ENCODE results near the gene BEND3.
"Not testable (repeated sequence)": the region's sequence is repeated elsewhere in the genome, so short reads cannot be mapped to it uniquely, and the experiment has no call there.

The BEND3 gene

DNA sequence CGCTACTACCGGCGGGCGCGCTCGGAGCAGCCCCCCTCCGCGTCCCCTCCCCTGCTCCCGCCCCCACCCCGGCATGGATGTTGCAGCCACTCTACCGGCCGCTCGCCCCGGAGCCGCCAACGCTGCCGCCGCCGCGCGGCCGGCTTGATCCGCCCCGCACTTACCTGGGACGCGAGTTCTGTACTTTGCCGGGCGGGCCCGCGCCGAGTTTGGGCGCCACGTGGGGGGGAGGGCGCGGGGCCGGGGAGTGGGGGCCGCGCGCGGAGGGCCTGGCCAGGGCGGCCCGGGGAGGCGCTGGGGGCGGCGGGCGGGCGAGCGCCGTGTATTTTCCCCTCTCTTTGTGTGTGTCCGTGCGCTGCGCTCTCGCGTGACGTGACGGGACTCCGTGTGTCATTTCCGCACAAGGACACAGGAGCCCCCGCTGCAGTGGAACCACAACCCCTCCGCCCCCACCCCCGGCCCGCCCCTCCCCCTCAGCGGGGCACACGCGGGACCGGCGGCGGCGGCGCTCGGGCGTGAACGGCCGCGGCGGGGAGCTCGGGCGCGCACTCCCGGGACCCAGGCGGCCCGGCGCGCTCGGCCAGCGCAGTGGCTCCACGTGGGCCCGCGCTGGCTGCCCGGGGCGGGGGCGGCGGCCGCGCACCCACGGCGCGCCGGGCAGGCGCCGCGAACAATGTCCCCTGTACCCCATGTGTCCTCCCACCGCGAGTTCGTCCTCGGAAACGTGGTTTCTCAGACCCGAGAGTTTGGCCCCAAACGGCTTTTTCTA, at the start of gene BEND3:
TSS of gene BEND3 (minus strand) at position 590 of the 769 bp plus-strand sequence. CDS start 16,230 bp downstream, outside the sequence.
- DNase-seq (ENCODE audit: low read depth in 2 of 2), result no peak

DNA sequence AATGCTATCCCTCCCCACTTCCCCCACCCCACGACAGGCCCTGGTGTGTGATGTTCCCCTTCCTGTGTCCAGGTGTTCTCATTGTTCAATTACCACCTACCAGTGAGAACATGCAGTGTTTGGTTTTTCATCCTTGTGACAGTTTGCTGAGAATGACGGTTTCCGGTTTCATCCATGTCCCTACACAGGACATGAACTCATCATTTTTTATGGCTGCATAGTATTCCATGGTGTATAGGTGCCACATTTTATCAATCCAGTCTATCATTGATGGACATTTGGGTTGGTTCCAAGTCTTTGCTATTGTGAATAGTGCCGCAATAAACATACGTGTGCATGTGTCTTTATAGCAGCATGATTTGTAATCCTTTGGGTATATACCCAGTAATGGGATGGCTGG, 49.0 kb upstream of the BEND3 start:
- not testable (repeated sequence) for DNase-seq (ENCODE audit: low read depth in 2 of 2)

DNA sequence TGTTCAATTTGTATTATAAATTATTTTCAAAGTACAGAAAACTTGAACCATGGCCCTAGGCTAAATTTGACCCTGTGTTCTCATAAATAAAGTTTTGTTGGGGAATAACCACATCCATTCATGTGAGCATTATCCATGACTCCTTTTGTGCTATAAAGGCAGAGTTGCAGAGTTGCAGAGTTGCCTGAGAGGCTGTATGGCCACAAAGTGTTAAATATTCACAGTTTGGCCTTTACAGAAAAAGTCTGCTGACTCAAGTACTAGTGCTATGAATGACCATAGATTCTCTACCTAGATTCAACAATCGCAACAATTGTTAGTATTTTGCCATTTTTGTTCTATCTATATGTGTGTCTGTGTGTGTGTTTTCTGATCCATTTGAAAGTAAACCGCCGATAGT, 46.2 kb upstream of the BEND3 start:
- DNase-seq (ENCODE audit: low read depth in 2 of 2), result no peak

DNA sequence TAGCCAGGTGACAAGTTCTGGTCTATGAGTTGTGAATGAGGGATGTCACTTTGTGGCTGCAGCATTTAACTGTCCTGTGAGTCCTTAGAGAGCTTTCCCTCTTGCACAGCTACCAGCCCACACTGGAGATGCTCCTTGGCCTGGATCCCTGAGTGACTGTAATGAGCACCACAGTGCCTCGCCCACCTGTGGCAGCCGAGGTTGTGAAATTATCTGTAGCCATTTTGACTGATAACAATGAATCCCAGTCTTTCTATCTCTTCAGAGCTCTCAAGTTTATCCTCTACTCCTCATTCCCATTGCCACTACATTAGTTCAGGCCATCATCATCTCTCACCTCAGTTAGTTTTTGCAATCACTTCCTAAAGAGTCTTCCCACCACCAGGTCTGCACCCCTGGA, 41.3 kb upstream of the BEND3 start:
- DNase-seq (ENCODE audit: low read depth in 2 of 2), result no peak

DNA sequence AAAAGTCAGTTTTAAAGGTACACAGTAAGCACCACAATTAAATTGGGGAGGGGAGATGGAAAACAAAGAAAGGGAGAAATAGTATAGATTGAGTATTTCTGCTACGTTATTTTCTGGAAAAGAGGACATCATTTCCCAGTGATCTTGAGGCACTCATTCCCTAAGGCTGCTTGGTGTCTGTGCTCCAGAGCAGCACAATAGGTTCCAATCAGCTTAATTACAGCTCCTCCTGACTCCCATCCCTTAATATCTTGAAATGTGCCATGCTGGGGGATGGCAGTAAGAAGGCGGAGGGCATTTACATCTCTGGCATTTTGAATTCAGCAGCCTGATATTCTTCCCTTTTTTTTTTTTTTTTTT, 39.5 kb upstream of the BEND3 start:
- DNase-seq (ENCODE audit: low read depth in 2 of 2), result no peak

DNA sequence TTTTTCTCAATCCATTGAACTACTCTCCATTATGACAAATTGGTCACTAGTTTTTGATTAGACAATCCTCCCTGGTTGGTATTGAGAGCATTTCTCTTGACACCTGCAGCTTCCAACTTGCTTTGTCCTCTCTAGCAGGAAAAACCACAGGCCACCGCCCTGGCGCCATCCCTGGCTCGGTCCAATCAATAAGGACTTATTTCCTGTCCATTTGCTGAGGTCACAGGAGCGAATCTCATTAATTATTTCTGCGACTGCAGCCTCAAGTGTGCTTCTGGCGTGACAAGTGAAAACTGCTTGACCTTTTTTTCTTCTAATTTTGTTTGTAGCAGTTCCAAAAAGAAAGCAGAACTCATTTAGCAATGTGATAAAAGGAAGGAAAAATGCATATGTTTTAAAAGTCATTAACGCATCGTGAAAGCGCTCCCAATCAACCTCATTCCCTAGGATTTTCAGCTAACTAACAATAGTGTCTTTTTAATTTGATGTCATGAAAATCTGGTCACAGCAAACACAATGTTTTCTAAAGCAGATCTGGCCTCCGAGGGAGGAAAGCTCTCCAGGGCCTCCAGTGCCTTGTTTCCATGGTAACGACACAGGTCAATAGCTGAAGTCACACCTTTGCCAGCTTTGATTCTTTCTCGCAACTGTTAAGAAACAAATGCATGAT, 39.0 kb upstream of the BEND3 start:
- no peak for DNase-seq (ENCODE audit: low read depth in 2 of 2)

DNA sequence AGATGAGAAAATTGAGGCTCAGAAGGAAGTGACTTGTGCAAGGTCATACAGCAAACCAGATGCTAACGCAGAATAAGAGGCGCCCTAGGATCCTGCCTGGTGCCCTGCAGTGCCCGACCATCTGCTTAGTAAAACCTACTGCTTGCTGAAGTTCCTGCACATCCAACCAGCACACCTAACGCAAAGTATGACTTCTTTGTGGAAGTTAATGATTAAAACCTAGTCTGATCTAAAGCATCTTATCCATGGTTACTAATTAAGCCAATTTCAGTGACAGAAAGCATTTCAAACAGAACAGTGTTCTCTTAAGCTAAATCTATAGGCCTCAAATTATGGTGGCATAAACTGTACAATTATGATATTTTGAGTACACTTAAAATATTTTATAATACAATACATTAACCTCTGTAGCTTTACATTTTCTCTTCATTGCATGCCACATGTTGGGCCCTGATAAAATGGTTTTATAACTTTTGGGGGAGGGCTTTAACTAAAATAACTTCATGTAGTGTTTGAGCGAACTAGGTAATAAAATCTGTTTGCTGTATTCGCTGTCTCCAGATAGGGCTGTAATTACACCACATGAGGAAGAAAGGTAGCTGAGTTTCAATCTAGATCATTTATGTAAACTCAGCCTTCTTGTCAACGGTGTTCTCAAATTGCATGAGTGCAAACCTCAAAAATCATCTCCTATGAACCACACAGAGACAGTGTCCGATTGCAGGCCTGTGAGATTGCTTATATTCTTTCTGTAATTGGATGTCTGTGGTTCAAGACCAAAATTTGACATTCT, 37.5 kb upstream of the BEND3 start:
- no peak for DNase-seq (ENCODE audit: low read depth in 2 of 2)

DNA sequence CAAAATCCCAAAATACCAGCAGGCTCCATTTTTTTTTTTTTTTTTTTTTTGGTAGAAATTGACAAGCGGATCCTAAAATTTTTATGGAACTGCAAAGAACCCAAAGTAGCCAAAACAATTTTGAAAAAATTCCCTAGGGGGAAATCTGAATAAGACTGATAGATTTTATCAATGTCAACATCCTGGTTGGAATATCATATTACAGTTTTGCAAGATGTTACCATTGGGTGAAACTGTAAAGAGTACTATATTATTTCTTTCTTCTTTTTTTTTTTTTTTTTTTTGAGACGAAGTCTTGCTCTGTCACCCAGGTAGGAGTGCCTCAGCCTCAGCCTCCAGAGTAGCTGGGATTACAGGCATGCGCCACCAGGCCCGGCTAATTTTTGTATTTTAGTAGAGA, 29.4 kb upstream of the BEND3 start:
- DNase-seq (ENCODE audit: low read depth in 2 of 2), result no peak

DNA sequence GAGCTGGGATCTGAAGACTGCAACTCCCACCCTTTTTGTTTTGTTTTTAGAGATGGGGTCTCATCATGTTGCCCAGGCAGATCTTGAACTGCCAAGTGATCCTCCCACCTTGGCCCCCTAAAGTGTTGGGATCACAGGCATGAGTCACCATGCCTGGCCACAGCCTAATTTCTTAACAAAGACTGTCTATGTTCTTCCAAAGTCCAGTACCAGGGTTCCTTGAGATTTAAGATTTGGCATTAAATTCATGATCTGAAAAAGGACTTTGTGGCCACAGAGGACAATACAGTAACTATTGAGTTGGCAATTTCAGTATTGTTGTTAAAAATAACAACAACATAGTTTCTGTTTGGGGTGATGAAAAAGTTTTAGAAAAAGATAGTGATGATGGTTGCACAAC, 28.7 kb upstream of the BEND3 start:
- DNase-seq (ENCODE audit: low read depth in 2 of 2), result no peak

DNA sequence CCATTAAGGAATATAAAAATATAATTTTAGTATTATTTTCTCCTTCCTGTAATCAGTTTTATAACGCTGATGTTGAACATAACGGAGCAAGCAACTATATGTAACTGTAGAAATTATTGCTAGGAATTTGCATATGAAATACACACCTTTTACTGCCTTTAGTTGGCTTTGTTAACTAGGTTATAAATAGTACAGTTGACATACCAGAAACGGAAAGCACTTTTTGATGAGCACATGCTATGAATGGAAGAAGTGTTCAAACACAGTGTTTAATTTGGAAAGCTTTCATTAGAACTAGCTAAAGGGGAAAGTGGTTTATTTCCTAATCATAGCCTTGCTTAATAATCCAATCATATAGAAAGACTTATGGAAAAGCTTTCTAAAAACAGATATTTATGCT, 25.3 kb upstream of the BEND3 start:
- DNase-seq (ENCODE audit: low read depth in 2 of 2), result no peak

DNA sequence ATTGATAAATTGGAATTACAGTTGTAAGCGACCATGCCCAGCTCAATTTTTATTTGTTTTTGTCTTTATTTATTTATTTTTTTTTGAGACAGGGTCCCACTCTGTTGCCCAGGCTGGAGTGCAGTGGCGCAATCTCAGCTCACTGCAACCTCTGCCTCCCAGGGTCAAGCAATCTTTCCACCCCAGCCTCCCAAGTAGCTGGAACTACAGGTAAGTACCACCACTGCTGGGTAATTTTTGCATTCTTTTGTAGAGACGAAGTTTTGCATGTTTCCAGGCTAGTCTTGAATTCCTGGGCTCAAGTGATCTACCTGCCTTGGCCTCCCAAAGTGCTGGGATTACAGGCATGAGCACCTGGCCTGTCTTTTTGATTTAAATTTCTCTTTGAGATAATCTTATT, 21.0 kb upstream of the BEND3 start:
- not testable (repeated sequence) for DNase-seq (ENCODE audit: low read depth in 2 of 2)

DNA sequence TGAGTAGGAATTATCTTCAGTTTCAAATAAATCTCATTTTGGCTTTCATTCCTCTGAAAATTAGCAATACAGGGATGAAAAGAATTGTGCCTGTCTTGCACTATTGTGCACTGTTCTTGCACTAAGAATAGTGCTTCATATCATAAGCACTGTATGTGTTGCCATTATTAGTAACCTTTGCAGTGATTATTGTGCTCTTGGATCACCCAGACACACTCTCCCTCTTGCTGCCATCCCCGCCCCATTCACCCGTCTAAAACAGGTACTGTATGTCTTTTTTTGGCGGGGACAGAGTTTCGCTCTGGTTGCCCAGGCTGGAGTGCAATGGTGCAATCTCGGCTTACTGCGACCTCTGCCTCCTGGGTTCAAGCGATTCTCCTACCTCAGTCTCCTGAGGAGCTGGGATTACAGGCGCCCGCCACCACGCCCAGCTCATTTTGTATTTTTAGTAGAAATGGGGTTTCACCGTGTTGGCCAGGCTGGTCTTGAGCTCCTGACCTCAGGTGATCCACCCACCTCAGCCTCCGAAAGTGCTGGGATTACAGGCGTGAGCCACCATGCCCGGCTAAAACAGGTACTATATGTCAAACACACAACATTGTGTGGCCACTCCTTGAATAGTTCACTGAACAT, 19.8 kb upstream of the BEND3 start:
- not testable (repeated sequence) for DNase-seq (ENCODE audit: low read depth in 2 of 2)

DNA sequence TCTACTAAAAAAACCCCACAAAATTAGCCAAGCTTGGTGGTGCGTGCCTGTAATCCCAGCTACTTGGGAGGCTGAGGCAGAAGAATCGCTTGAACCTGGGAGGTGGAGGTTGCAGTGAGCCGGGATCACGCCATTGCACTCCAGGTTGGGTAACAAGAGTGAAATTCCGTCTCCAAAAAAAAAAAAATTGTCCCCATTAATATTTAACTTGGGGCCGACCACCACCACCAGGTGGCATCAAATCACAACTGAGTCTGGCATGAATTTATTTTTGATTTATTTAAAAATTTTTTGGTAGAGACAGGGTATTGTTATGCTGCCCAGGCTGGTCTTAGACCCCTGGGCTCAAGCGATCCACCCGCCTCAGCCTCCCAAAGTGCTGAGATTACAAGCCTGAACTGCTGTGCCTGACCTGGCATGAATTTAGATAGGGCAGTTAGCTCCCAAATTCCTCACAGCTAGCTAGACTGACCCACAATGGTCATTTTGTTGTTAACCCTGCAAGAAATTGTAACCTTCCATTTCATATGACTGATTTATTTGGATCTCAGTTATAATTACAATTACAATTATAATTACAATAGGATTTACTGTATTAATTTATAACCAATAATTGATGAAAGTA, 17.1 kb upstream of the BEND3 start:
- DNase-seq (ENCODE audit: low read depth in 2 of 2), result no peak

DNA sequence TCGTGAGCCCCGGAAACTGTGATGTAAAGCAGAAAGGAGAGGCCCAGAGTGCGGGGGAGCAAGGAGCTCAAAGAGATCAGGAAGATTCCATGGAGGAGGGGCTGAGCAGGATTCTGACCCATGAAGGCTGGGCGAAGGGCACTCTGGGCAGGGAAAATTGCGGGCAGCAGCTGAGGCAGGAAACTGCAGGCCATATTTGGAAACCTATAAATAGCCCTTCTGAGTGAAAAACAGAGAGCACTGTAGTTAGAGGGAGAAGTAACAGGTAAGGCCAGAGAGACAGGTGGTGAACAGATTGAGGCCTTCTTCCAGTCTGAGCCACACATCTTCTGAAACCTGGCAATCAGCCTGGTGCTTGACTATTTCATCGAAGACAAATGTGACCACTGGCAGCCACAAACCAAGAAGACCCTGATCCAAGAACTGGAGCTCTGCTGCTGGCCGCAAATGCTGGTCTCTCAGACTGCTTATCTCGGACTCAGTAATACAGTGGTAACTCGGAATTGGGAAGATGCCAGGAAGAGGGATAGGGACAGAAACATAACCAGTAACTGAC, 14.1 kb upstream of the BEND3 start:
- no peak for DNase-seq (ENCODE audit: low read depth in 2 of 2)

DNA sequence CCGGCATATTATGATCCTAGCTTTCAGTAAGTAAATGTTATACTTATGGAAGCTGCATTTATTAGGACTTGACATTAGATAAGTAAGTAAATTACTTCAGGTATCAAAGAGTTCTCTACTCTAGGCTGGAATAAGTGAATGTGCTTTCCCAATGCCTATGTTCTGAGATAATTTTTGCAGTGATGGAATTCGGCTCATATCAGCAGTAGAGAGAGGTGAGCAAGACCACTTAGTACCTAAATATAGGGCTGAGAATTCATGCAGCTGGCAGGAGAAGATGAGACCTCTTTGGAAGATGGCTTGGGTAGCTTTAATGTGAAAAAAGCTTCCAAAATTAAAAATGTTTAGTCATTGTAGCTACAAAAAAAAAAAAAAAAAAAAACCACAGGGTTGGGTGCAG, 13.3 kb upstream of the BEND3 start:
- DNase-seq (ENCODE audit: low read depth in 2 of 2), result no peak

DNA sequence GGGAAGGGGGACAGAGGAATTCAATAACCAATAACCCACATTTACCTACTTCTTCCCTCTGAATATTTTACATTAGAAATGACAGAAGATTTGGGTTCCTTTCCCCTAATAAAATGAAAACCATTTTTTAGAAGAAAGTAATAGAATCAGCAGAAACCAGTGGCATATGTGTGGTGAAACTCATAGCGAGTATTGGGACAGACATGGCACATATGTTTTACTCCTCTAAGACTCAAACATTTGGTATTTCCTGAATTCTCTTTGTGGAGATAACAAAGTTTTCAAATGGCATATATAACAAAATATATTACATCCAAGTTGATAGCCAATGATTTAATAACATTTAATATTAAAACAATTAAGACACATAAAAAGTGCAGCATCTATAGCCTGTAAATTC, 12.9 kb upstream of the BEND3 start:
- DNase-seq (ENCODE audit: low read depth in 2 of 2), result no peak

DNA sequence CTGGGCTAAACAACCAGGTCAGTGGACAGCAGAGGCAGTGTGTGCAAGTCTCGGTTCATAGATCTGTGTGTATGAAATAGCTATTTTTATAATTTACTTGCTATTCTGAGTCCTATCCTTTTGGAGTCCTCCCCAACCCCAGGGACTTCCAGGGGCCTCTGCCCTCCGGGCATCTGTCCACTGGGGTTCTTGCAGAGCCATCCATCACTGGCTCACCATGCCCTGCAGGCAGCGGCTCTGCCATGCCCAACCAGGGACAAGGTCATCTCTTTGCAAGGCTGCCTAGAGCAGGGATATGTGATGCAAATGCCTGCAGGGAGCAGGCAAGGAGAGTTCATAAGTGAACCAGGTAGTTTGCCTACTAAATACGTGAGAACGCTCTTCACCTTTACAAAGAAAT, 10.5 kb upstream of the BEND3 start:
- DNase-seq (ENCODE audit: low read depth in 2 of 2), result no peak

DNA sequence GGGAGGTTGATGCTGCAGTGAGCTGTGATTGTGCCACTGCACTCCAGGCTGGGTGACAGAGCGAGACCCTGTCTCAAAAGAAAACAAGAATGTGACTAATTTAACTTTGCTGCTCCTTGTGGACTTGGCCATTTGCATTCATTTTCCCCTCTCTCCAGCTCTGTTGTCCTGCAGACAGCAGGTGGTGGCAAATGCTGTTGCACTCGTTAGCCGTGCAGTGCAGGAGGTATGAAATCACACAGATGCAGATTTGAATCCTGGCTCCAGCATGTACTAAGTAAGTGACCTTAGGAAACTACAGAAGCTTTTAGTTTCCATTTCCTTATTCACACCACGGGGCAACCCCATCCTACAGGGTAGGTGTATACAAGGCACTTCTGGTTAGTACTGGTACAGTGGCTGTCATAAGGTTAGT, 9.6 kb upstream of the BEND3 start:
- DNase-seq (ENCODE audit: low read depth in 2 of 2), result no peak

DNA sequence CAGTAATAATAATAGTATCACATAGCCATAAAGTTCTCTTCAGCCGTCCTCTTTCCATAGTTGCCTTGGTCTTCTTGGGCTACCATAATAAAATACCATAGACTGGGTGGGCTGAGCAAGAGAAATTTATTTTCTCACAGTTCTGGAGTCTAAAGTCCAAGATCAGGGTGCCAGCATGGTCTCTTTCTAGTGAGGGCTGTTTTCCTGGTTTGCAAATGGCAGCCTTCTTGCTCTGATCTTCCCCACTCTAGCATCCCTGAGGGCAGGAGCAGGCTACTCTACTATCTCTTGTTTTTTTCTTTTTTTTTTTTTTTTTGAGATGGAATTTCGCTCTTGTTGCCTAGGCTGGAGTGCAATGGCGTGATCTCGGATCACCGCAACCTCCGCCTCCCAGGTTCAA, 8.2 kb upstream of the BEND3 start:
- DNase-seq (ENCODE audit: low read depth in 2 of 2), result no peak

DNA sequence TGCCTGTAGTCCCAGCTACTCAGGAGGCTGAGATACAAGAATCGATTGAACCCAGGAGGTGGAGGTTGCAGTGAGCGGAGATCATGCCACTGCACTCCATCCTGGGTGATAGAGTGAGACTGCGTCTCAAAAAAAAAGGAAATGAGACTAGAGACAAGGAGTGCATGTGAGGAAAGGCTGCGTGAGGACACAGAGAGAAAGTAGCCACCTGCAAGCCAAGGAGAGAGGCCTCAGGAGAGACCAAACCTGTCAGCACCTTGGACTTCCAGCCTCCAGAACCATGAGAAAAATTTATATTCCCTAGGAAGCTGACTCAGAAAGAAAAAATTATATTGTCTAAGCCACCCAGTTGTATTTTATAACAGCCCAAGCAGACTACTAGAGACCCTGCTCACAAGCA, 7.4 kb upstream of the BEND3 start:
- no peak for DNase-seq (ENCODE audit: low read depth in 2 of 2)

DNA sequence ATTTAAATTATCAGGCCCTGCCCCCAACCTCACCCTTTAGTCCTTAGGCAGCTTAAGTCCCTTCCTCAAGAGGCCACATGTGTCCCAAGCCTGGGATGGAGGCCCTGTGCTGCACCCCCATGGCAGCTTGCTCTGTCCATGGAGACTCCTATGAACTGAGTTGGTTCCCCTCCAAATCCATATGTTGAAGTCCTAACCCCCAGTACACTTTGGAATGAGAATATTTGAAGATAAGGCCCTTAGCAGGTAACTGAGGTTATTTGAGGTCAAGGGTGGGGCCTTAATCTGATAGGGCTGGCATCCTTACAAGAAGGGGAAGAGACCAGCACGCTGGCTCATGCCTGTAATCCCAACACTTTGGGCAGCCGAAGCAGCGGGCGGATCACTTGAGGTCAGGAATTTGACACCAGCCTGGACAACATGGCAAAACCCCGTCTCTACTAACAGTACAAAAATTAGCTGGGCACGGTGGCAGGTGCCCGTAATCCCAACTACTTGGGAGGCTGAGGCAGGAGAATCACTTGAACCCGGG, 6.7 kb upstream of the BEND3 start:
- no peak for DNase-seq (ENCODE audit: low read depth in 2 of 2)

All from fibroblast of skin of left quadriceps (primary cell).